ENCODE results near the gene ERGIC3.

Gene ERGIC3

DNA sequence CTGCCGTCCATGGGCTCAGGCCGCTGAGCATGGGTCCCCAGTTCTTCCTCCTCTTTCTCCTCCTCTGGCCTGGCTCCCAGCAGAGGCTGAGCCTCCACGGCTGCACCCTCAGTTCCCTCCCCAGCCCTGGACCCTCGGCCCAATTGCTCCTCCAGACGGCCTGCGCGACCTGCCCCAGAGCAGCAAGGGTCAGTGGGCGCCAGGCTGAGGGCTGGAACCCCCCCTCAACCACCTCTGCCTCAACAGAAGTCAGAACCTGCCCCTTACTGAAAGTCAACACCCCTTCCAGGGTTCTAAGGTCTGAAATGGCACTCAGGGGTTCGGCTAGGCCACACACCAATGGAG is 57.9 kb downstream of the ERGIC3 start:
- no peak for DNase-seq

- no peak for DNase-seq
Observed at GRCh38 chr20:35600176-35600992, 58.5 kb downstream of the ERGIC3 start.

DNA sequence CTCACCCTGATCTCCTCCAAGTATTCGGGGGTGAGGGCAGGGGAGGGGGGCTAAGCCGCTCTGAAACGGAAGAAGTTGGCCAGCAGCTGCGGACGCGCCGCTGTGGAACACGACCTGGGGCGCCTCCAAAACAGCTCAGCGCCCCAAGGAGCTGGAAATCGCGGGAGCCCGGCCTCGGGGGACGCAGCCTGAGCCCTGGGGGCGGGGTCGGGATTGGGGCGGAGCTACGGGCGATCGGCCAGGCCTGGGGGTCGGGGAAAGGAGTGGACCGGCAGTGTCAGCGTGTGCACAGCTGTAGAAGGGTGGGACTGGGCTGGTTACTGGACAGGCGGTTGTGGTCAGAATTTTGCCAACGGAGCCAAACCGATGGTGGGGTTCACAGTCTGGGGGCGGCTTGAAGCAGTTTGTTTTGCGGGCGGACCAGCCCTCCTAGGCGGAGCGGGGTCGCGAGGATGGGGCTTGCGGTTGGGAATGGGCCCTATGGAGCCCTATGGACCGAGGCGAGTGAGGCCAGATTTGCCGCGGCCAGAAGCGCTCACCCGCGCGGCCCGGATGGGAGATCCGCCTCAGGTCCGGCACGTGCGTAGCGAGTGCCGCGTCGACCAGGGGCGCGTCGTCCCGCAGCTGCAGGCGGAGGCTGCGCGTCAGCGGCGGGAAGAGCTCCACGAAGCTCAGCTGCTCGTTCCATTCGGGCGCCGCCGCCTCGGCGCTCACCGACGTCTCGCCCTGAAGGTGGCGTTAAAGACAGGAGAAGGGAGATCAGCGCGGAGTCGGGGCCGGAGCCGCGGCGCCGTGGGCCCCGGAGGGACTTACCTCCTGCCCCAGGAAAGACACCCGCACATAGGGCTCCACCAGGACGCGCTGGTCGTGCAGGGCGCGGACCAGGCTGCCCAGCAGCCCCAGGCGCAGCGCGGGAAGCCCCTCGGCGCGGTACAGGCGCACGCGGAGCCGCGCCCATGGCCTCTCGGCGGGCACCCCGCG is 59.4 kb downstream of the ERGIC3 start:
- DNase-seq, result peak; percentile 85

GRCh38 chr20:35601990-35602389 is 60.1 kb downstream of the ERGIC3 start:
- no peak for DNase-seq

DNA sequence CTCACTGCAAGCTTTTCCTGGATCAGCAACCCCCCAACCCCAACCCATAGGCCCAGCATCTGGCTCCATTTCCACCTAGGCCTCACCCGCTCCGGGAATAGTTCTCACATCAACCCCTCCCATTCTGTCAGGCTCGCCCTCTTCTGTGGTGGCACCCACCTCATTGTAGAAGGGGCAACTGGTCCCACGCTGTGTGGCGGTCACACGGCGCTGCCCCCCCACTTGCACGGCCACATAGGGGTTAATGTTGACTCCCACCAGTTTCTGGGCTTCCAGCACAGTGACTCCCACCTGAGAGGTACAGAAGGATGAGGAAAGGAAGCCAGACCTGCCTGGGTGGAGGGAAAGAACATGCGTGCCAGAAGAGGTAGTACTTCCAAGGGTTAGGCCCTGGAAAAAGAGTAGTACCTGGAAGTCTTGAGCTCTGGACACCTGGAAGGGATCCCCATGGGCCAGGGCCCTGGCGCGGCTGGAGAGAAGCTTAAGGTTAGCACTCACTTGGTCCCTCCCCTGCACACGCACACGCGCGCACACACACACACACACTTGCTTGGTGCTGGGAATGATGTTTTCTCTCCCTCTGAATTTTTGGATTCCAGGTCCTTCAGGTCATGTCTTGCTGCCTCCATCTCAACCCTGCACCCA is 61.1 kb downstream of the ERGIC3 start:
- DNase-seq, result no peak

DNA sequence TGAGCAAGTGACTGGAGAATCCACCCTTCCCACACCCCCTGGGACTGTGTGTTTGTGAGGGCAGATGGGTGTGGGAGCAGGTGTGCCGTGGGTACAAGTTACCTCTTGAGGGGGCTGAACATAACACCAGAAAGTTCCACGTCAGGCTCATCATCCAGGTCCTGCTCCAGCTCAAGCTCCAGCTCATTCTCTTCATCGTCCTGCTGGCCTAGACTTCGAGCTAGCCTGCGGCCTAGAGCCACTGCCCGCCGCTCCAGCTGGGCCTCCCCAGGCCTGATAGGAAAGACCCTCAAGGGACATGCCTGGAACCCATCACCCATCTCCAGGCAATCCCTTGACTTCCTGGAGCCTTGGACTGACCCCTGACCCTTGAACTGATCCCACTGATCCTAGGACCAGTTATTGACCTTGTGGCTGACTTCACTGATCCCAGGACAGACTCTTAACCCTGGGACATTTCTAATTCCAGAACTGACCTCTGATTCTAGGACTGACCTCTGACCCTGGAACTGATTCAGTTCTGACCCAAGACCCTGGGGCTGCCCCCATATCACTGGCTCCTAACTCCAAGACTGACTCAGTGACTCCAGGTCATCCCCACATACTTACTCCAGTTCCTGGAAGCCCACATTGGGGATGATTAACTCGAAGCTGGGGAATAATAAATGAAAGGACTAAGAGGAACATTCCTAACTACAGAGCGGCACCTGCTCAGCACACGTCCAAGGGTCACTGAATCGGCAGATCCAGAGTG is 62.0 kb downstream of the ERGIC3 start:
- DNase-seq, result no peak

- no peak for DNase-seq
Observed at GRCh38 chr20:35604449-35604747, 62.5 kb downstream of the ERGIC3 start.

- no peak for DNase-seq
Observed at GRCh38 chr20:35606127-35606526, 64.2 kb downstream of the ERGIC3 start.

Measured in suppressor macrophage treated with lipopolysaccharide for 4 hours (primary cell).